Activated CD4-positive, alpha-beta T cell treated with anti-CD3 and anti-CD28 coated beads, Interleukin-2, amount 50 U/mL, for 24 hours (primary cell): Measurements from ENCODE around the gene WNT4.

Experiments used
- DNase-seq, 2 donors: peaks; one replicate each; pipeline ENCODE4 v3.0.0-alpha.2; 2020; ENCODE audit warnings: low read depth in 1 of 2, low spot score in 1 of 2

Gene WNT4

DNA sequence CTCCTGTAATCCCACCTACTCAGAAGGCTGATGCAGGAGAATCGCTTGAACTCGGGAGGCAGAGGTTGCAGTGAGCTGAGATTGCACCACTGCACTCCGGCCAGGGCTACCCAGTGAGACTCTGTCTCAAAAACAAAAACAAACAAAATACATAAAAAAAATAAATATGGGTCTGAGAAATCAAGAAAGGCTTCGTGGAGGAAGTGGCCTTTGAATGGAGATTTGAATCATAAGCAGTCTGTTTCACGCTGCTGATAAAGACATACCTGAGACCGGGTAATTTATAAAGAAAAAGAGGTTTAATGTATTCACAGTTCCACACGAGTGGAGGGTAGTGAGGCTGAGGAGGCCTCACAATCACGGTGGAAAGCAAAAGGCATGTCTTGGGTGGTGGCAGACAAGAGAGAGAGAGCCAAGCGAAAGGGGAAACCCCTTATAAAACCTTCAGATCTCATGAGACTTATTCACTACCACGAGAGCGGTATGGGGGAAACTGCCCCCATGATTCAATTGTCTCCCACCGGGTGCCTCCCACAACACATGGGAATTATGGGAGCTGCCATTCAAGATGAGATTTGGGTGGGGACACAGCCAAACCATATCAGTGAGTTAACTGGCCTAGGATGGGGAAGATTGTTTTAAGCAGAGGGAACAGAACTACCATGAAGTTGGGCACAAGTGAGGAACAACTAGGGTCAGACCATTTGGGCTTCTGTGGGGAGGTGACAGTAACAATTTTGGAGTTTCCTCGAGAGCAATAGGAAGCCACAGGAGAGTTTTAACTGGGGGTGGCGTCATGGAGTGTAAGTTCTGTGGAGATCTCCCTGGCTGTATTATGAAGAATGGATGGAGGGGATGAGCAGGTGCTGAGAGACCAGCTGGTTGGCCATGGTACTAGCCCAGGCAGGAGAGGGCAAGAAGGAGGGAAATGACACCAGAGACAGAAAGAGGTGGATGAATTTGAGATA lies 22.2 kb upstream of the WNT4 start:
- DNase-seq: no peak

DNA sequence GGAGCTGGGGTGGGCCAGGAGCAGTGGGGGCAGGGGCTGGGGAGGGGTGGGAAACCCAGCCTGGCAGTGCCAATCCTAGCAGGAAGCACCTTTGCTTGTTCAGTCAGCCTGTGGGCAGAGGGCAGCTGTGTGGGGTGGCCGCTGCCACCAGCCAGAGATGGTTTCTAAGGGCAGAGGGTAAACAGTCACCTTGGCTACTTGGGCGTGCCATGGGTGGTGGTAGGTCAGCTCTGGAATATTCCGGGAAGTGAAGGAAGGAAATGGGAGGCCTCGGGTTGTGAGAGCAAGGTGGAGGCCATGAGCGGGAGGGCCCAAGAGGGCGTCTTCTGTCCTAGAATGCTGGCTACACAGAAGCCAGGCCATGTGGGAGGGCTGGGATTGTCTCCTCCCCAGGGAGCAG lies 20.7 kb upstream of the WNT4 start:
- no peak for DNase-seq

DNA sequence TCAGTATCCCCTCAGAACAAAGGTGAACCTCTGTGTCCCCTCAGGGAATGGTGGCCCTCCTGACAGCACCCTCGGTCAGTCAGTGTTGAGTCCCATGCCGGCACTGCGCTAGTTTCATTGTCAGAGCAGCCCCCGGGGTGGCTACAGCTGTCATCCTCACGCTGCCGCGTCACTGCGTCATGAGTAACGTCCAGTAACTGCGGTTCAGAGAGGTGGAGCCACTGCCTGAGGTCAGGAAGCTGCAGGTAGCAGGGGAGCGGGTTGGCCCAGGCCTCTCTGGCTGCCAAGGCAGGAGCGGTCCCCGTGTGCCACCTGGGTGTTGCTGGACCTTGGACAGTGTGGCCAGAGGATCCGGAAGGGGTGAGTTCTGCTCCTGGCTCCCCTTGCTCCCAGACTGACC lies 20.2 kb upstream of the WNT4 start:
- DNase-seq: no peak

DNA sequence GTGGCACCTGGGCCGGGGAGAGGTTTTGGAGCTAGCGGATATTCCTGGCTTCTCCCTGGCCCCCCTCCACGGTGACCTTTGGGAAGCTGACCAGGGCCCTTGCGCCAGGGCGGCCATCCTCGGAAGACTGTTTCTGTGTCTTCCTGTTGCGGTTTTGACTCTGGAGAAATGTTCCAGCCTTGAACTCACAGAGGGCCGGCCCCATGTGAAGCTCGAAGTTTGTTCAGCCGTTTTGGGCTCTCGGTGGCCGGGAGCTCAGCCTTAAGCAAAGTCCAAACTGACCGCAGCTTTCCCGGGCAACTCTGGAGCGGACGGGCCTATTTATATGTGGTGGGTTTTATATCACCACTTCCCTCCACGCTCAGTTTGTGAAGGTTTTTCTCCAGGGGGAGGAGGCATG lies 17.0 kb upstream of the WNT4 start:
- DNase-seq: no peak

DNA sequence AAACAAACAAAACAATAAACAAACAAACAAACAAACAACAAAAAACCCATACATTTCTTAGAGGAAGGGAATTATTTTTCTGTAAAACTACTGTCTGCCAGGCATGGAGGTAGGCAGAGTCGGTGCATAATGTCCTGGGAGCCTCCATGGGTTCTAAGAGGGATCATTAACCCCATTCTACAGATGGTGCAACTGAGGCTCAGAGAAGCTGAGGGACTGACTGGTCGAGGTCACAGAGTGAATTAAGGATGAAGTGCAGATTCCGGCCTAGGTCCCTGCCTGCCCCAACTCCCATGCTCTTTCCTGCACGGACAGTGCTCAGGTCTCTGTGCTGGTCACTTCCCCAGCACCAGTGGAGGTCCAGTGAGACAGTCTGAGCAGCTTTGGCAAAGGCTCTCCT lies 15.8 kb upstream of the WNT4 start:
- DNase-seq: no peak

DNA sequence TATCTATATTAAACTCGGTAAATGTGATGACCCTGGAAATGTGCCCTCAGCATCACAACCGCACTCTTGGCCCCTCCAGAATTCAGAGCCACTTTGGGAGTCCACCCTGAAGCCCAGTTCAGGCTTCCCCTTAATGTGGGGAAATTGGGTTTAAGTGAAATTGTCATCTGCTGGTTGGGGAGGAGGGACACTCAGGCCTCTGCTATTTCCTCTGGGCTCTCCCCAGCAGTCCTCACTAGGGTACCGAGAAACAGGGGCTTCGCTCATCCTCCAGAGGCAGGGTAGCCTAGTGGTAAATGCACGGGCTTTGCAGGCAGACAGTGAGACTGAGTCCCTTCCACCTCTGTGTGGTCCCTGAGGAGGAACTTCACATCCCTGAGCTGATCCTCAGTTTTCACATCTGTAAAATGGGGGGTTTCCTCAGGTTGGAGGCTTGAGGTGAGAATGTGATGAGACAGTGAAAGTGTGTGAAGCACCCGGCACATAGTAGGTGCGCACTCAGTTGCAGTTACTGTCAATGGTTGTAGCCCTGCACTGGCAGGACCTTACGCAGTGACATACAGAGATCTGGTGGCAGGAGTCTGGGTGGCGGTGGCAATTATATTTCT lies 14.6 kb upstream of the WNT4 start:
- DNase-seq: no peak

DNA sequence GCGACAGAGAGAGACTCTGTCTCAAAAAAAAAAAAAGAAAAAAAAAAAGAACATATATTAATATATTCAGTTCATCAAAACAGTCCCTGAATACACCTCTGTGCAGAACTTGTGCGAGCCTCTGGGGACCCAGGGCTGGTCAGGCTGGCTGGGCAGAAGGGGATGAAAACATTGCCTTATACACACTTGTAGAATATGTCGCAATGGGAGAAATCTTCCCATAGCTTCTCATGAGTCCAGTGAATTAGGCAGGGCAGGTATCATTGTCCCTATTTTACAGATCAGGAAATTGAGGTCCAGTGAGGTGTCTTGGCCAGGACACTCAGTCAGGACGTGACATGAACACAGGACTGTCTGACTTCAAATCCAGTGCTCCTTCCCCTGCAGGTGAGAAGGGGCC lies 12.6 kb upstream of the WNT4 start:
- no peak for DNase-seq

DNA sequence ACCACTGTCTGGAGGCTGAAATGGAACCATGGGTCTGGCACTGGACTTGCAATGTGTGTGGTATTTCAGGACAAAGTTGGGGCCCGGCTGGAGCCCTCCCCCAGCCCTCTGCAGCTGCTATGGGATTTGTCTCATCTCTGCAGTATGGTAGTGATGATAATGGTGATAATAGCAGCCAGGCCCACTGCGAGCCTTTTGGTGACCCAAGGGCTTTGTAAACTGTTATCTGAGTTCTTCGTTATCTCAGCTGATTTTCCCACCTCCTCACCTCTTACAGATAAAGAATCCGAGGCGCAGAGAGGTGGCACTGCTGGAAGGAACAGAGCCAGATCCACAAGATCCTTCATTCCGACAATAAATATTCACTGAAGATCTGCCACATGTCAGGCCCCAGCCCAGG lies 11.7 kb upstream of the WNT4 start:
- no peak for DNase-seq

DNA sequence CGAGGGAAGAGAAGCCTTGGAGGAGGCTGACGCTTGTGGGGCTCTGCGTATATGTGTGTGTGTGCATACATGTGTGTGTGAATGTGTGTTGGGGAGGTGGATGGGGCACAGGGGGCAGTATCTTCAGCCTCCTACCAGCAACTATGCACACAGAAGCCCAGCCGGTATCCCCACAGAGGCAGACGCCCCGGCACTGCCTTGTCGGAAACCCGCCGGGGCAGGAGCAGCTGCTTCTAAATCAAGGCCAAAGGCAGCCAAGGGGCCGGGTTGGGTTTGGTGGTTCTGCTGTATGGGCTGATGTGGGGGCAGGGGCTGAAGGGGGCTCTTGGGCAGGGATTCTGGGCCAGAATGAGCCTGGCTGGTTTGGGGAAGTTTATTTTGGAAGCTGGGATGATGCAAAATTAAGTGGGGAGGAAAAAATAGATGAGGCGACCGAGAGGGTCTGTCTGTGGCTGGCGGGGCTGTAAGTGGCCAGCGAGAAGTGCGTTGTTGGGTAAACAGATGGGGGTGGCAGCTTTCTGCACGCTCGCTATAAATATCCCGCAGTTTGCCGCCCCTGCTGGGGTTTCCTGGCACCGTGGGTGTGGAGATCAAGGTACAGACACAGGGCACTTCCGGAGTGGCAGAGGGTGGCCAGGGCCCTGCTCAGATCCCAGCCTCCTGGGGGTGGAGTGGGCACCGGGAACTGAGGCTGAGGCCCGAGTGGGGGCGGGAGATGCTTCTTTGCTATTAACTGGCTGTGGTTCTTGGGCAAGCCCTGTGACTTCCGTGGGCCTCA lies 11.0 kb upstream of the WNT4 start:
- DNase-seq: no peak

DNA sequence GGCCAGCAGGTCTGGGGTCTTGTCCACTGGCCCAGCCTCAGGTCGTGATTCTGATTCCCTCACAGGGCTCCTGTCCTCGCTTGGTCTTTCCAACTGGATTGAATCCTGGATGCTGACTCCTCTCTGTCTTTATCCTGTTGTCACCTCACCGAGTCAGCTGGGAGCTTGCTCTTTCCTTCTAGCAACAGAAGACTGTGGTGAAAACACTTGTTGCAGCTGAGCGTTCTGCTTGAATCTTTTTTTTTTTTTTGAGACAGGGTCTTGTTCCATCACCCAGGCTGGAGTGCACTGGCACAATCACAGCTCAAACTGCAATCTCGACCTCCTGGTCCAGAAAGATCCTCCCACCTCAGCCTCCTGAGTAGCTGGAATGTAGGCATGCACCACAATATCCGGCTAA lies 8.0 kb upstream of the WNT4 start:
- no peak for DNase-seq

DNA sequence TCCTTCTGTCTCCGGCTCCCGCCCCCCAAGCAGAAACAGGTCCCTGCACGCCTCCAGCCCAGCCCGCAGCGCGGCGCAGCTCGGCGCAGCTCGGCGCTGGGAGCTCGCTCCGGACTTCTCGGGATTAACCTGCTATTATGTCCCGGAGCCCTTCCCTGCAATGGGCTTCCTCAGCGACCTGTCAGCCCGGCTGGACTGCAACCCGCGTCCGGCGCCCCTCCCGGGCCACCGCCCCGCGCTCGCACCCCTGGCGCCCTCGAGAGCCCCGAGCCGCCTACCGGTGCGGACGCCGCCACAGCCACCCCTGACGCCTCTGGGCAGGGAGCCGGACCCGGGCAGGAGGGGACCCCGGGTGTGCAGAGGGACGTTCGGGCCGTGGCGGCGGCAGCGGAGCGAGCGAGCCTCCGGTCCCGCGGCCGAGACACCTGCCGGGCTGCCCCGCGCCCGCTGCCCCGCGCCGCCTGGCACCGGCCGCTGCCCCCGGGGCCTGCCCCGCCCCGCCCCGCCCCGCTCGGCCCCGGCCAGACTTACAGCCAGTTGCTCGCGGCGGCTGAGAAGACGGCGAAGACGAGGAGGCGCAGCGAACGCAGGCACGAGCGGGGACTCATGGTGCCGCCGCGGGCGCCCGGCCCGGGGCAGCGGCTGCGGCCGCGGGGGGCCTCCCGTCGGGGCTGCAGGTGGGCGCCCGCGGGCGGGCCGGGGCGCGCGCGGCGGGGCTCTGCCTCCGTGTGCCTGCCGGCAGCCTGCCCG lies 407 bp downstream of the WNT4 start:
- DNase-seq: no peak

DNA sequence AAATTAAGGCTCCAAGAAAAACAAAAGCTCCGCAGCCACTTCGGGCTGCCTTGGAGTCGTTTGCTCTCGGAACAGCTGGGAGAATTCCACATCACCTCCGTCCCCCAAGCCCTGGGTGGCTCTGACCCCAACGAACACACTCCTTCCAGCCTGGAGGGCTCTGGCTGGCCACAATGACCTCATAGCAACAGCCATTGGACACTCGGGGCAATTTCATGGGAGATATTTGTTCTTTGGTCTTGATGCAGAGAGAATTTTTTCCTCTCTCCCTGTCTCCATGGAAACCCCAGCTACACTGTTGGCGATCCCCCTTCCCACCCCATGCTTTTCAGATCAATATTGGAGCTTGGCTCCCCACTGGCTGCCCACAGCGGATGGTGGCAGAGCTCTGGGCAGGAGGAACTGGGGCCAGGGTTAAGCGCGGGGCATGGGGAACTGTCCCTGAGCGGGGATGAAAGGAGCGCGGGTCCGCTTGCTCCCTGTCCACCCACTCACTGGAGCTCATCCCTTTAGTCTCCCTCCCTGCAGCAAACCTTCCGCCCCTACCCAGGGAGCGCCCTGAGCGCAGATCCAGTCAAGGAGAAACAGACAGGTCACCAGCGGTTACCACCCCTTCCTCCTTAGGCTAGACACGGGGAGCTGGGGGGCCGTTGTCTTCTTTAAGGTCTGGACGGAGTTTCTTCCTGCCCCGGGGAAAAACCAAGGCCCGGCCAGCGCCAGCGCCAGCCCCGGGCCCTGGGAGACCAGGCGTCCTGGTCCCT lies 1.2 kb downstream of the WNT4 start:
- DNase-seq: no peak

DNA sequence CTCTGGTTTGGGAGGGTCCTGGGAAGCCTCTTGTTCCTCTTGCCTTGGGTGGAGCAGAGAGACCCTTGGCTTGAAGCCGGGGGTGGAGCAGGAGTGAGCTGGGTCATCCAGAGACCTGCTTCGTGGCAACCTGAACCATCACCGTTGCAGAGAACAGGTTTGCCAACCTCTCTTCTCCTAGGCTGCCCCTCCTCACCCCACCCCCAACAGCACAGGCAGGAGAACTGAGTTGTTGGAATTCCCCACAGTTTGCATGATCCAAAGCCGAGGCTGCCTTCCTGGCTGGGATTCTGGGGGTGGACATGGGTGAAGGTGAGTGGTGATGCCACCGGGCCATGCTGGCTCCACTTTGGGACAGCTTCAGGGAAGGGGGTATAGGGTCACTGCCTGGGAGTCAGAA lies 2.2 kb downstream of the WNT4 start:
- no peak for DNase-seq

DNA sequence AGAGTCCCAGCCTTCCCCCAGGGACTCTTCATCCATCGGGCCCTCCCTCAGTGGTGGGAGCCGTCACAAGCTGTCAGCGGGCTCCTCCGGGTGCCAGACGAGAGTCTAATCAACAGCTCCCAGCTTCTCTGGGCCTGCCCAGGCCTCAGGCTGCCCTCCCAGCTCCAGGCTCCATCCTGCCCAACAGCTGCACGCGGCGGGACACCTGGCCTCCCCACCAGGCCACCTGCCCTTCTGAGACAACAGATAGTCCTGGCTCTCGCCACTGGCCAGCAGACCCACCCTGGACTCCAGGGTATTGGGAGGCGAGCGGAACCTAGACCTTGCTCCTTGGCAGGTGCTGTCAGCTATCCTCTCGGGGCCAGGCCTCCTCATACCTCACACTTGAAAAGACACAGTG lies 3.1 kb downstream of the WNT4 start:
- DNase-seq: no peak

DNA sequence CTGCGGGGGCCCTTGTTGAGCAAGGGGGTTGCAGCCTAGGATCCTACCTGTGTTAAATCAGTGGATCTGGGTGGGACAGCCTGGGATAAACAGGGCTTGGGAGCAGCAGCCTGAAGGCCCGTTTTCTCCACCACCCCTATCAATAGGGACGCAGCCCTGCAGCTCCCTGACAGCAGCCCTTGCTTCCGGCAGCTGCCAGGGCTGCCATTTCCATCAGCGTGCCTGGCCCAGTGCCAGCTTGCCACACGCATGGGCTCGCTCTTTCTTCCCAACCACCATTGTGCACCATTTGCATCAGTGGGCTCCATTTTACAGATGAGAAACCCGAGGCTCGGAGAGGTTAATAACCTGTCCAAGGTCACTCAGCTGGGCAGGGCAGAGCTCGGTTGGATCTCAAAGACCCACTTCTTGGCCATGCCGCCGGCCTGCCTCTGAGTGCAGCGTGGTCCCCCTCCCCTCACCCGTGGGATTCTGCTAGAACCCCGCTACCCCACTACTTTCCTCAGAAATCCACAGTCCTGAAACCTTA lies 3.8 kb downstream of the WNT4 start:
- DNase-seq: no peak

DNA sequence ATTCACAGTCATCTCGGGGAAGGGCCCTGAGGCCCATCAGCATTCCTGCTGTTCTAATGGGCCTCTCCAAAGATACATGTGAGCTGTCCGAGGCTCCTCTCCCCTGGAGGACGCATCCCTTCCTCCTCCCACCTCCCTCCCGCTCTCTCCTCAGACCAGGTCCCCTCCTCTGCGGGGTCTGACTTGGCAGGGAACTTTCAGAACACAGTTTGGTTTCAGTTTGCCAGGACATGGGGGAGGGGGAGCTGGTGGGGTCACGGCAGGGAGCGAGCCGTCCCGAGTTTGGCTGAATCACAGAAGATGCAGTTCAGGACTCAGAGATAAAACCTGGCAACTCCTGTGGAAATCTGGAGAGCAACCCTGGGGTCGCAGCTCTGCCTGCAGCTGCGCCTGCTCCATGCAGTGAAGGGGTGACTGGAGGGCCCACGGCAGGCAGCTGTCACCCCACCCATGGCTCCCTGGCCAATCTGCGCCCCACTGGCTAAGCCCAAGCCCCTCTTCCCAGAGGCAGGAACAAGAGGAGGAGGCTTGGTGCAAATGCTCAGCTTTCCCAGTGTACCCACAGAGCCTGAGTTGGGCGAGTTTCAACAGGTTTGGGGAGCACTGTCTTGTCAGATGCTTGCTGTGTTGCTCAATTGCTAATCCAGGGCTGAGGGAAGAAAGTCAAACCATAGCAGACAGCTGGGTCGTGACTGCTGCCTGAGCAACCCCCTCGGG lies 5.7 kb downstream of the WNT4 start:
- no peak for DNase-seq

DNA sequence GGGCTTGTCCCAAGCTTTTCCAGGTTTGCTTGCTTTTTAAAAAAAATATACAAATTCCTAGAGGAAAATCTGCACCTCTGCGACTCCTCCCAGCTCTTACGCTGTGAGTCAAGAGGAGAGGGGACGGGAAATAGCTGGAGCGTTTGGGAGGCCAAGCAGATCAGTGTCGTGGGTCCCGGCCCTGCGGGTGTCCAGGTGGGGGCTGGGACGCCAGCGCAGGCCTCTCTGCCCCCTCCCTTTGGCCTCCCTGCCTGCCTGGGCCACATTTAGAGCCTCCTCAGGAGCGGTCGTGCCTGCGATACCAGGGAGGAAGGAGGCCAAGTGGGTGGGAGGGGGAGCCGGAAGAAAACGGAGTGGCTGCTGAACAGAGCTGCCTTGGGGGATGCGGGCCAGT lies 9.0 kb downstream of the WNT4 start:
- no peak for DNase-seq

DNA sequence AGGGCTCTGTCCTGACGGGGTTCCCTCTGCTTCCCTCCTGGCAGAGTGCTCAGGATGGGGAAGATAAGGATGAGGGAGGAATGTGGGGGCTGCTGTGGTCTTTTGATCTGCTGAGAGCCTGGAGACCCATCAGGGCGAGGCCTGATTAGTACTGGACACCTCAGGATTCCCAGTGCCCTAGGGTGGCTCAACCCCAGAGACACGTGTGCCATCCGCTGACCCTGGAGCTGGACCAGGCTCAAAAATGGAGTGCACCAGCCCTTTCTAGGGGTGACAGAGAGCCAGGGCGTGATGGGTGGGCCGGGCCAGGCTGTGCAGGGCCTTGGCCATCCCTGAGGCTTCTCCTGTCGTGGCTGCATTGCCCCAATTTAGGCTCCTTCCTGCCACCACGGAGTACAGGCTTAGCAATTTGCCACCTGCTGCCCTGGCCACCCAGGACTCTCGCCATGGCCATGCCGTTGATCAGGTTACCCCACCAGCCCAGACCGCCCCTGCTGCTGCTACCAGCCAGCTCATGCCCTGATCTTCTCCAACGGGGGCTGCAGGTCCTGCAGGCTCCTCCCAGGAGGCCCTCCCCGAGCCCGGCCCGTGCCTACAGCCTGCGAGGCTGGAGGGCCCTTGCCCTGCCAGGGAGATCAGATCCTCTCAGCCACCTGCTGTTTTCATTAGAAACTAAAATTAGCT lies 9.5 kb downstream of the WNT4 start:
- DNase-seq: no peak
